ENCODE measurements around the gene KAT5.
A peak's percentile ranks its signal among the peaks of the same experiment; 100 is the strongest.

KAT5 gene

GRCh38 chr11:65713212-65713969 lies 1.3 kb downstream of the KAT5 start:
- no peaks in the 10 kb centered on the region for H3K9me3 ChIP-seq (ENCODE audit: control insufficient read depth, low read length)
- H2BK12ac ChIP-seq (ENCODE audit: low read length in 2 of 2): no peak overlapping the region
- H3K27ac ChIP-seq (ENCODE audit: low read length, poor library complexity, severe bottlenecking): no peak overlapping the region
- H3K36me3 ChIP-seq (ENCODE audit: control insufficient read depth in 1 of 2, insufficient read depth in 2 of 2, low read depth in 1 of 2, low read length in 2 of 2): peaks cover 52 to 55% of the 10 kb centered on the region in 2 experiments
- no peak for DNase-seq
- H3K9ac ChIP-seq (ENCODE audit: low read length): peak overlapping the region; percentile 92
- peak overlapping the region; percentile 50 for H3K4me2 ChIP-seq (ENCODE audit: low read length, poor library complexity, severe bottlenecking)
- H2BK120ac ChIP-seq (ENCODE audit: low read depth, low read length): no peak overlapping the region
- H2AFZ ChIP-seq (ENCODE audit: low read depth, low read length): no peak overlapping the region
- peak overlapping the region in 1 of 2 experiments; percentile 96 for H3K4me3 ChIP-seq (ENCODE audit: insufficient read depth in 1 of 2, low read depth in 1 of 2, low read length in 2 of 2)
- H3K27me3 ChIP-seq (ENCODE audit: control insufficient read depth in 1 of 2, insufficient read depth in 1 of 2, low read length in 2 of 2): no peaks in the 10 kb centered on the region
- WGBS: 96% methylated on average over 24 of the region's 24 CpGs
- H3K79me1 ChIP-seq (replicated peaks; ENCODE audit: low read length, poor library complexity, severe bottlenecking): peaks cover 40% of the 10 kb centered on the region
- no peak overlapping the region for H4K91ac ChIP-seq (ENCODE audit: low read length)
- no peak overlapping the region for H2BK15ac ChIP-seq (ENCODE audit: low read depth, poor library complexity, severe bottlenecking)
- H3K14ac ChIP-seq (ENCODE audit: low read length in 2 of 2): no peak overlapping the region
- peak overlapping the region; percentile 5 for H4K8ac ChIP-seq (ENCODE audit: low read length)
- no peak overlapping the region for H3K23ac ChIP-seq (ENCODE audit: low read length in 2 of 2)
- H2BK5ac ChIP-seq (ENCODE audit: low read depth, low read length, poor library complexity, severe bottlenecking): no peak overlapping the region
- H3K4me1 ChIP-seq (ENCODE audit: control insufficient read depth, insufficient read depth, low read depth, low read length): peaks cover 13% of the 10 kb centered on the region
- no peak overlapping the region for H2AK5ac ChIP-seq (ENCODE audit: low read length, severe bottlenecking)
- H3K18ac ChIP-seq (ENCODE audit: low read depth in 1 of 2, low read length in 2 of 2): peak overlapping the region in 1 of 2 experiments; percentile 37
- no peak overlapping the region for H3K4ac ChIP-seq (ENCODE audit: low read depth in 1 of 2, low read length in 2 of 2)

GRCh38 chr11:65714433-65714832 lies 2.4 kb downstream of the KAT5 start:
- Histone ChIP-seq H2AFZ (ENCODE audit: low read depth, low read length) (no peak overlapping the region), H3K9ac (ENCODE audit: low read length) (no peak overlapping the region), H2BK15ac (ENCODE audit: low read depth, poor library complexity, severe bottlenecking) (no peak overlapping the region), H3K4ac (ENCODE audit: low read depth in 1 of 2, low read length in 2 of 2) (no peak overlapping the region), H3K9me3 (ENCODE audit: control insufficient read depth, low read length) (no peaks in the 10 kb centered on the region), H3K14ac (ENCODE audit: low read length in 2 of 2) (no peak overlapping the region), H3K4me1 (ENCODE audit: control insufficient read depth, insufficient read depth, low read depth, low read length) (peaks cover 20% of the 10 kb centered on the region), H3K27me3 (ENCODE audit: control insufficient read depth in 1 of 2, insufficient read depth in 1 of 2, low read length in 2 of 2) (no peaks in the 10 kb centered on the region), H3K4me2 (ENCODE audit: low read length, poor library complexity, severe bottlenecking) (no peak overlapping the region), H4K91ac (ENCODE audit: low read length) (peak overlapping the region; percentile 15), H3K4me3 (ENCODE audit: insufficient read depth in 1 of 2, low read depth in 1 of 2, low read length in 2 of 2) (peak overlapping the region in 1 of 2 experiments; percentile 14), H3K79me1 (replicated peaks; ENCODE audit: low read length, poor library complexity, severe bottlenecking) (peaks cover 44% of the 10 kb centered on the region), H3K23ac (ENCODE audit: low read length in 2 of 2) (no peak overlapping the region), H3K36me3 (ENCODE audit: control insufficient read depth in 1 of 2, insufficient read depth in 2 of 2, low read depth in 1 of 2, low read length in 2 of 2) (peaks cover 61 to 65% of the 10 kb centered on the region in 2 experiments), H3K27ac (ENCODE audit: low read length, poor library complexity, severe bottlenecking) (no peak overlapping the region), H2BK5ac (ENCODE audit: low read depth, low read length, poor library complexity, severe bottlenecking) (no peak overlapping the region), H2AK5ac (ENCODE audit: low read length, severe bottlenecking) (no peak overlapping the region), H3K18ac (ENCODE audit: low read depth in 1 of 2, low read length in 2 of 2) (no peak overlapping the region), H2BK12ac (ENCODE audit: low read length in 2 of 2) (no peak overlapping the region), H2BK120ac (ENCODE audit: low read depth, low read length) (no peak overlapping the region), H4K8ac (ENCODE audit: low read length) (no peak overlapping the region)
- no peak for DNase-seq
- 98% methylated on average over 16 of the region's 16 CpGs for WGBS

GRCh38 chr11:65716302-65716701 lies 4.2 kb downstream of the KAT5 start:
- Histone ChIP-seq H3K4me2 (ENCODE audit: low read length, poor library complexity, severe bottlenecking) (no peak overlapping the region), H3K36me3 (ENCODE audit: control insufficient read depth in 1 of 2, insufficient read depth in 2 of 2, low read depth in 1 of 2, low read length in 2 of 2) (peaks cover 67% of the 10 kb centered on the region in 2 experiments), H3K4me3 (ENCODE audit: insufficient read depth in 1 of 2, low read depth in 1 of 2, low read length in 2 of 2) (no peak overlapping the region), H3K4me1 (ENCODE audit: control insufficient read depth, insufficient read depth, low read depth, low read length) (peaks cover 27% of the 10 kb centered on the region), H3K4ac (ENCODE audit: low read depth in 1 of 2, low read length in 2 of 2) (no peak overlapping the region), H2BK12ac (ENCODE audit: low read length in 2 of 2) (no peak overlapping the region), H4K91ac (ENCODE audit: low read length) (no peak overlapping the region), H2BK15ac (ENCODE audit: low read depth, poor library complexity, severe bottlenecking) (no peak overlapping the region), H2BK5ac (ENCODE audit: low read depth, low read length, poor library complexity, severe bottlenecking) (no peak overlapping the region), H3K27me3 (ENCODE audit: control insufficient read depth in 1 of 2, insufficient read depth in 1 of 2, low read length in 2 of 2) (no peaks in the 10 kb centered on the region), H2BK120ac (ENCODE audit: low read depth, low read length) (no peak overlapping the region), H3K14ac (ENCODE audit: low read length in 2 of 2) (no peak overlapping the region), H3K9ac (ENCODE audit: low read length) (no peak overlapping the region), H3K79me1 (replicated peaks; ENCODE audit: low read length, poor library complexity, severe bottlenecking) (peaks cover 48% of the 10 kb centered on the region), H3K27ac (ENCODE audit: low read length, poor library complexity, severe bottlenecking) (no peak overlapping the region), H3K9me3 (ENCODE audit: control insufficient read depth, low read length) (no peaks in the 10 kb centered on the region), H2AK5ac (ENCODE audit: low read length, severe bottlenecking) (no peak overlapping the region), H4K8ac (ENCODE audit: low read length) (no peak overlapping the region), H3K23ac (ENCODE audit: low read length in 2 of 2) (no peak overlapping the region), H3K18ac (ENCODE audit: low read depth in 1 of 2, low read length in 2 of 2) (no peak overlapping the region), H2AFZ (ENCODE audit: low read depth, low read length) (no peak overlapping the region)
- WGBS: 96% methylated on average over 7 of the region's 7 CpGs
- DNase-seq: no peak

- no peak overlapping the region for H3K14ac ChIP-seq (ENCODE audit: low read length in 2 of 2)
- no peak overlapping the region for H3K18ac ChIP-seq (ENCODE audit: low read depth in 1 of 2, low read length in 2 of 2)
- H3K4me3 ChIP-seq (ENCODE audit: insufficient read depth in 1 of 2, low read depth in 1 of 2, low read length in 2 of 2): no peak overlapping the region
- H3K23ac ChIP-seq (ENCODE audit: low read length in 2 of 2): no peak overlapping the region
- 94% methylated on average over 14 of the region's 14 CpGs for WGBS
- no peak overlapping the region for H4K8ac ChIP-seq (ENCODE audit: low read length)
- peaks cover 67% of the 10 kb centered on the region in 2 experiments for H3K36me3 ChIP-seq (ENCODE audit: control insufficient read depth in 1 of 2, insufficient read depth in 2 of 2, low read depth in 1 of 2, low read length in 2 of 2)
- H3K9ac ChIP-seq (ENCODE audit: low read length): no peak overlapping the region
- no peak overlapping the region for H2AFZ ChIP-seq (ENCODE audit: low read depth, low read length)
- H2BK120ac ChIP-seq (ENCODE audit: low read depth, low read length): no peak overlapping the region
- DNase-seq: no peak
- no peak overlapping the region for H3K27ac ChIP-seq (ENCODE audit: low read length, poor library complexity, severe bottlenecking)
- H3K4ac ChIP-seq (ENCODE audit: low read depth in 1 of 2, low read length in 2 of 2): no peak overlapping the region
- H3K79me1 ChIP-seq (replicated peaks; ENCODE audit: low read length, poor library complexity, severe bottlenecking): peaks cover 48% of the 10 kb centered on the region
- no peak overlapping the region for H2BK5ac ChIP-seq (ENCODE audit: low read depth, low read length, poor library complexity, severe bottlenecking)
- no peak overlapping the region for H3K4me2 ChIP-seq (ENCODE audit: low read length, poor library complexity, severe bottlenecking)
- no peak overlapping the region for H2BK15ac ChIP-seq (ENCODE audit: low read depth, poor library complexity, severe bottlenecking)
- no peak overlapping the region for H2BK12ac ChIP-seq (ENCODE audit: low read length in 2 of 2)
- no peak overlapping the region for H4K91ac ChIP-seq (ENCODE audit: low read length)
- peaks cover 27% of the 10 kb centered on the region for H3K4me1 ChIP-seq (ENCODE audit: control insufficient read depth, insufficient read depth, low read depth, low read length)
- no peaks in the 10 kb centered on the region for H3K27me3 ChIP-seq (ENCODE audit: control insufficient read depth in 1 of 2, insufficient read depth in 1 of 2, low read length in 2 of 2)
- H3K9me3 ChIP-seq (ENCODE audit: control insufficient read depth, low read length): no peaks in the 10 kb centered on the region
- no peak overlapping the region for H2AK5ac ChIP-seq (ENCODE audit: low read length, severe bottlenecking)
Measured at GRCh38 chr11:65716774-65717405, 4.8 kb downstream of the KAT5 start.

Measured in mesenchymal stem cell (in vitro differentiated cells and primary cell).